ENCODE data around the gene MOK. TPM values are rescaled to one million over a fixed set of nuclear protein-coding genes. Genes with fewer than 3 reads are reported as not detected.
A peak's percentile ranks its signal among the peaks of the same experiment; 100 is the strongest.

Gene MOK
- total RNA-seq, 1 donor from 2014 or later = 17.6 TPM

DNA sequence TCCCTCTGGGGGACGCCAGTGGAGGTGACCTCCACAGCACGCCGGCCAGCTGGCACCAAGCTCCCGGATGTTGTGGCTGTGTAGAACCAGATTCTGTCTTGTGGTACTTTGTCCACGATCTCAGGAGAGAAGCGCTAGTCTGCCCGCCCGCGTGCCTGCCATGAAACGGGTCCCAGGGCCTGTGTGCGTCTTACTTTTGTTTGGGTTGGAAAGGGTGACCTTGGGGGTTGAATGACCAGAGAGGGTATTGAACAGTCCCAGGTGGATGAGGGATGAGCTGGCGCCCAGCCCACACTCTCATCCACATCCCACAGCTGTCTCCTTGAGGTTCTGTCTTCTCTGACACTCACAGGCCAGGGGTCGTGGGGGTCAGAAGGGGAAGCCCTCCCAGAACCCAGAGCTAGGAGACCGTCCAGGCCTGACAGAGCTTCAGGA is 87.0 kb downstream of the MOK start:
- Histone ChIP-seq H3K27ac (no peak overlapping the region), H3K4me1 (peaks cover 0 to 2% of the 10 kb centered on the region in 2 donors), H3K36me3 (peaks cover 5 to 9% of the 10 kb centered on the region in 2 donors), H3K27me3 (no peaks in the 10 kb centered on the region), H3K4me3 (no peak overlapping the region), H3K9me3 (no peaks in the 10 kb centered on the region)
- TF ChIP-seq, protein P1, sequence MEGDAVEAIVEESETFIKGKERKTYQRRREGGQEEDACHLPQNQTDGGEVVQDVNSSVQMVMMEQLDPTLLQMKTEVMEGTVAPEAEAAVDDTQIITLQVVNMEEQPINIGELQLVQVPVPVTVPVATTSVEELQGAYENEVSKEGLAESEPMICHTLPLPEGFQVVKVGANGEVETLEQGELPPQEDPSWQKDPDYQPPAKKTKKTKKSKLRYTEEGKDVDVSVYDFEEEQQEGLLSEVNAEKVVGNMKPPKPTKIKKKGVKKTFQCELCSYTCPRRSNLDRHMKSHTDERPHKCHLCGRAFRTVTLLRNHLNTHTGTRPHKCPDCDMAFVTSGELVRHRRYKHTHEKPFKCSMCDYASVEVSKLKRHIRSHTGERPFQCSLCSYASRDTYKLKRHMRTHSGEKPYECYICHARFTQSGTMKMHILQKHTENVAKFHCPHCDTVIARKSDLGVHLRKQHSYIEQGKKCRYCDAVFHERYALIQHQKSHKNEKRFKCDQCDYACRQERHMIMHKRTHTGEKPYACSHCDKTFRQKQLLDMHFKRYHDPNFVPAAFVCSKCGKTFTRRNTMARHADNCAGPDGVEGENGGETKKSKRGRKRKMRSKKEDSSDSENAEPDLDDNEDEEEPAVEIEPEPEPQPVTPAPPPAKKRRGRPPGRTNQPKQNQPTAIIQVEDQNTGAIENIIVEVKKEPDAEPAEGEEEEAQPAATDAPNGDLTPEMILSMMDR (IDR thresholded peaks at IDR 0.05) = no peak
- no peak for DNase-seq (ENCODE audit: low spot score in 2 of 2)
- intact Hi-C loops (cut with DNase I) = no loop called here

DNA sequence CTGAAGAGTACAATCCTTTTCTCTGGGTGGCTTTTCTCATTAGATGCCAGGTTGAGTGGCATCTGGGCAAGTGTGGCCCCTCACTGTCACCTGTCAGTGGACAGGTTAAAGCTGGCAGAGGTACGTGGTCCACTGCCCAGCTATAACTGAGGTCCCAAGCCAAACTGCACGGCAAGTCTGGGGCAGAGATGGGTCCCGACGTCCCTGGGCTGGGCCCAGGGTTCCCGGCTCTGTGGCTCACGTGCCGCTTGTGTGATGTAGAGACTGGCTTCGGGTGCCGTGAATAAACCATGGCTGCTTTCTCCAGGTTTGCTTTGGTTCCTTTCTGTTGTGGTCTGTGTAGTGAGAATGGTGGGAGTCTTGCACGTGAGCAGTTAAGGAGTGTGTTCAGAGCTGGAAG is 87.6 kb downstream of the MOK start:
- H3K27me3 ChIP-seq = no peaks in the 10 kb centered on the region
- no peak overlapping the region for H3K4me3 ChIP-seq
- no peak for DNase-seq (ENCODE audit: low spot score in 2 of 2)
- no peak overlapping the region for H3K27ac ChIP-seq
- intact Hi-C loops (cut with DNase I) = no loop called here
- peaks cover 10 to 13% of the 10 kb centered on the region in 2 donors for H3K36me3 ChIP-seq
- H3K9me3 ChIP-seq = no peaks in the 10 kb centered on the region
- TF ChIP-seq, protein P1 (IDR thresholded peaks at IDR 0.05) = no peak
- H3K4me1 ChIP-seq = peaks cover 0 to 2% of the 10 kb centered on the region in 2 donors

DNA sequence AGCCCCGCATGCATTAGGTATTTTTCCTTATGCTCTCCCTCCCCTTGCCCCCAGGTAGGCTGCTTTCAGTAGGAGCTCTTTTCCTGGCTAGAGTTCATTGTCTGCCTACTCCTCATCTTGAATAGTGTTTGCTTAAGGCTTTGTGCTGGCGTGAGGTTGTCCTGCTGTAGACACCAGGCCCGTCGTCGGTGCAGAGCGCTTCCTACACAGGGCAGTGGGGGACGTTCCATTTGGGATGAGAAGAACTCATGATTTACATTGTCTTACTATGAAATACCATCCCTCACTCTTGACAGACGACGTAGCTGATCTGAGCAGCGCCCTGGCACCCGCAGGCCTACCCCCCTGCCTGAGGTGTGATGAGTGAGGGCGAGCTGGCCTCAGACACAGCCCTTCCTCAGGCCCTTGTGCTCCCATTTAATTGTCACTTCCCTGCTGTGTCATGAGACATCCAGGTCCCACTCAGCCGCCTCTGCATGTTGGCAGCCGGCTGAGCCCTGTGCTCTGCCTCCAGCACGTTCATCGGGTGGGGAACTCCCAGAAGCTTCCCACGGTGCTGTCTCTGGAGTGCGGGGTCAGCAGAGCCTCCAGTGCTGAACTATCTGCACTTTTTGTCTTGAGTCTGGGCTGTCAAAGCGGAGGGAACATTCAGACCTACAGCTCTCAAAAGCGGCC is 89.3 kb downstream of the MOK start:
- Histone ChIP-seq H3K9me3 (no peaks in the 10 kb centered on the region), H3K36me3 (peaks cover 11 to 17% of the 10 kb centered on the region in 2 donors), H3K27ac (no peak overlapping the region), H3K4me1 (peaks cover 0 to 2% of the 10 kb centered on the region in 2 donors), H3K27me3 (no peaks in the 10 kb centered on the region), H3K4me3 (no peak overlapping the region)
- intact Hi-C loops (cut with DNase I) = no loop called here
- TF ChIP-seq, protein P1 (IDR thresholded peaks at IDR 0.05) = no peak
- DNase-seq (ENCODE audit: low spot score in 2 of 2) = no peak

DNA sequence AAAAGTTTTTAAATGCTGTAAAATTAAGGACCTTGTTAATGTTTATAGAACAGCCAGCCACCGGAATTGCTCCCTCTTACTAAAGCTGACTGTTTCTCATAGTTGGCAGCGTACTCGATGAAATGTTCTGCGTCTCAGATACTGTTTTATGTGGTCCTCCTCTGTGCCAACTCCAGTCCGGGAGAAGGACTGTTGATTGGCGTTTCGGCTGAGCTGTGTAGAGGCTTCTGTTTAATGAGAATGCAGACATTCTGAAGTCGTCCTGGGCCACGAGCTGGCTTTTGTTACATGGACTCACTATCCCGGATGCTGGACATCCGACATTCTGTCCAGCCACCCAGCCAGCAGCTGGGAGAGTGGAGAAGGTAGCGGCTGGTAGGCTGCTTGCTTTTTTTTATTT is 89.9 kb downstream of the MOK start:
- Histone ChIP-seq H3K9me3 (no peaks in the 10 kb centered on the region), H3K36me3 (peaks cover 17 to 18% of the 10 kb centered on the region in 2 donors), H3K4me1 (peaks cover 0 to 2% of the 10 kb centered on the region in 2 donors), H3K27ac (peak overlapping the region in 1 of 2 donors; percentile 7), H3K4me3 (no peak overlapping the region), H3K27me3 (no peaks in the 10 kb centered on the region)
- DNase-seq (ENCODE audit: low spot score in 2 of 2) = no peak
- intact Hi-C loops (cut with DNase I) = no loop called here
- TF ChIP-seq, protein P1 (IDR thresholded peaks at IDR 0.05) = no peak

DNA sequence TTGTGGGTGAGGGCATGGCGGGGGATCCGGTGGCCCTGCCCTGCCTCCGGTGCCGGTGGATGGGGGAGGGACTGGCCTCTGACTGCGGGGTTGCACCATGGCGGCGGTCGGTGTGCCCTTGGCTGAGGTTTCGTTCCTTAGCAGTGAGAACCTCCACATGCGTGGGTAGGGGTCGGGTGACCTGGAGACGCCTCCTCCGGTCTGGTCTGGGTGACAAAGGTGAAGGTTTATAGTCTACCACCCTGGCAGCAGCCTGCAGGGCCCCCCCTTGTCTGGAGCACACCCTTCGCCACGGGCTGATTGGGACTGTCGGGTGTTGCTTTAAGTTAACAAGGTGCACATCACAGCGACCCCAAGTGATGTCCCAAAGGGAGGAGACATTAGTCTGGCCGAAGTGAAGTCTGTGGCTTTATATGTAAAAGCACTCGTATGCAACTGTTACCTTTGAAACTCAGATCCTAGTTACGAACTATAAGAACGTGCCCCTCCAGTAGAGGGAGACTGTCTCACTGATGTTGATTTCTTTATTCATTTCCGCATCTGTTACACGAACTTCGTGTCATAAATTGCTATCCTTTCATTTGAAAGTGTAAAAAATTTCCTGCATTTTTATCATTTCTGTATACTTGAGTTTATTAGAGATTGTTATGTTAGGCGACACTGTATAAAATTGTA is 90.8 kb downstream of the MOK start:
- TF ChIP-seq, protein P1 (IDR thresholded peaks at IDR 0.05) = no peak
- Histone ChIP-seq H3K4me1 (peaks cover 0 to 2% of the 10 kb centered on the region in 2 donors), H3K9me3 (no peaks in the 10 kb centered on the region), H3K27ac (no peak overlapping the region), H3K27me3 (no peaks in the 10 kb centered on the region), H3K4me3 (no peak overlapping the region), H3K36me3 (peaks cover 12 to 21% of the 10 kb centered on the region in 2 donors)
- intact Hi-C loops (cut with DNase I) = no loop called here
- DNase-seq (ENCODE audit: low spot score in 2 of 2) = no peak
